ENCODE data around the gene BRD9.

BRD9 gene

GRCh38 chr5:815449-815848 is 77.2 kb downstream of the BRD9 start:
- TF ChIP-seq CTCF (conservative IDR thresholded peaks at IDR 0.05; ENCODE audit: low read length) = no peak
- DNase-seq (ENCODE audit: low read depth) = no peak
- H3K4me3 ChIP-seq (ENCODE audit: low read length) = no peak overlapping the region

Data from AG10803 (cell line).